Kidney (tissue), 14 donors: ENCODE data around the gene SCAPER. TPM values are rescaled to one million over a fixed set of nuclear protein-coding genes. Genes with fewer than 3 reads are reported as not detected.
"Not testable (repeated sequence)": the region's sequence is repeated elsewhere in the genome, so short reads cannot be mapped to it uniquely, and the experiment has no call there.

Source experiments
- DNase-seq, 5 donors: peaks; one replicate each; pipeline ENCODE4 v3.0.0-alpha.2; 2013 to 2020
- FAIRE-seq: peaks from 2 replicates; lab custom pipeline; 2012; peaks lifted over from hg19 to GRCh38; lab: Jason Lieb, UNC
- H3K27ac ChIP-seq, 2 donors: one replicate each; pipeline ENCODE4 v1.7.0; 2013; ENCODE audit warnings: low read depth in 2 of 2, low read length in 2 of 2, inconsistent platforms in 1 of 2
- H3K27me3 ChIP-seq: one replicate; pipeline ENCODE4 v1.7.1; 2013; ENCODE audit warnings: low read length, inconsistent platforms; ENCODE audit not compliant: control insufficient read depth, insufficient read depth
- H3K36me3 ChIP-seq, 3 donors: one replicate each; pipeline versions ENCODE4 v1.7.0 to v1.7.1; 2013; ENCODE audit warnings: low read length in 3 of 3, control low read depth in 1 of 3, inconsistent platforms in 1 of 3; ENCODE audit not compliant: insufficient read depth in 3 of 3, control insufficient read depth in 2 of 3
- H3K4me1 ChIP-seq, 3 donors: one replicate each; pipeline versions ENCODE4 v1.7.0 to v1.7.1; 2013; ENCODE audit warnings: low read length in 3 of 3, inconsistent platforms in 1 of 3, low read depth in 1 of 3; ENCODE audit not compliant: control insufficient read depth in 2 of 3, insufficient read depth in 2 of 3
- H3K4me3 ChIP-seq, 3 donors: one replicate each; pipeline versions ENCODE4 v1.7.0 to v1.8.1; 2013; ENCODE audit warnings: low read length in 3 of 3, control low read depth in 1 of 3, inconsistent platforms in 1 of 3
- H3K9ac ChIP-seq, 3 donors: one replicate each; pipeline versions ENCODE4 v1.7.0 to v1.7.1; 2013; ENCODE audit warnings: low read length in 3 of 3, control low read depth in 1 of 3, inconsistent platforms in 1 of 3
- H3K9me3 ChIP-seq, 3 donors: one replicate each; pipeline versions ENCODE4 v1.7.0 to v1.7.1; 2013; ENCODE audit warnings: low read length in 3 of 3, control low read depth in 1 of 3, inconsistent platforms in 1 of 3; ENCODE audit not compliant: control insufficient read depth in 2 of 3, insufficient read depth in 1 of 3
- CTCF ChIP-seq: IDR thresholded peaks from 3 replicates; pipeline ENCODE4 v1.5.1; 2012; ENCODE audit warnings: mild to moderate bottlenecking, moderate library complexity, borderline replicate concordance; ENCODE audit not compliant: insufficient read depth; ENCODE audit errors: extremely low read depth
- intact Hi-C: fragments of 100-400 bp; cut with DNase I; formaldehyde crosslinking; loops from one replicate; pipeline ENCODE4 v1.11.1; 2022
- polyA plus RNA-seq: library from polyadenylated mRNA; stranded (reverse); fragments of 350-450 nt; fragmentation: Illumina TruSeq; extraction: RNeasy Lipid Tissue Mini Kit (QIAGEN cat#74804); gene quantifications from one replicate; pipeline ENCODE4 v1.2.3, GENCODE V29; 2014; ENCODE audit warnings: low read depth, low replicate concordance; ENCODE audit not compliant: insufficient read depth
- total RNA-seq: library from RNA; stranded (reverse); fragmentation: NEBNext Ultra II Directional; extraction: Animal tissue kit (Norgen Biotek cat#: 25700); gene quantifications from one replicate; pipeline ENCODE4 v1.2.1, GENCODE V29; 2021
- donor health status: control.
- donor health status: control.
- donor health status: control.
- donor health status: control.
- donor health status: control.
- donor health status: DM: yes; HTN: yes; CAD: no.
- donor health status: Normal renal cell carcinoma (clear cell type).

The SCAPER gene
- total and polyA plus RNA-seq, 2 donors from 2014 or later, result 11.6 to 39.4 TPM

- Histone ChIP-seq H3K27me3 (no peaks in the 10 kb centered on the region), H3K9ac (no peak overlapping the region), H3K4me1 (no peaks in the 10 kb centered on the region), H3K4me3 (no peak overlapping the region), H3K27ac (no peak overlapping the region), H3K9me3 (no peaks in the 10 kb centered on the region), H3K36me3 (peaks cover 0 to 3% (median 0%) of the 10 kb centered on the region in 3 donors)
- intact Hi-C loops, result no loop called here
- no peak for FAIRE-seq
- DNase-seq, result no peak
- TF ChIP-seq CTCF, result no peak
Observed at GRCh38 chr15:76860201-76860600, 44.9 kb downstream of the SCAPER start.

DNA sequence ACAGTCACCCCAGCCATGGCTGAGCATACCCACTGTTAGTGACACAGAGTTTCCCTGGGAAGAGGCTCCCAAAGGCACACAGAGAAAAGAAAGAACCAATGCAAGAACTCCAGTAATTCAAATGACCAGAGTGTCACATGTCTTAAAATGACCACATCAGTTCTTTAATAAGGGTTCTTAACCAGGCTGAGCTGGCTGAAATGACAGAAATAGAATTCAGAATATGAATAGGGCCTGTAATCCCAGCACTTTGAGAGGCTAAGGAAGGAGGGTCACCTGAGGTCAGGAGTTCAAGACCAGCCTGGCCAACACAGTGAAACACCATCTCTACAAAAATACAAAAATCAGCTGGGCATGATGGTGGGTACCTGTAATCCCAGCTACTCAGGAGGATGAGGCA, 54.8 kb downstream of the SCAPER start:
- H3K27me3 ChIP-seq, H3K9ac ChIP-seq, intact Hi-C loops, FAIRE-seq, H3K36me3 ChIP-seq, H3K27ac ChIP-seq, H3K4me1 ChIP-seq, H3K4me3 ChIP-seq, DNase-seq: not testable (repeated sequence)
- H3K9me3 ChIP-seq, result peaks cover 0 to 12% (median 0%) of the 10 kb centered on the region in 3 donors

GRCh38 chr15:76846782-76847181, 58.4 kb downstream of the SCAPER start:
- no peak for FAIRE-seq
- Histone ChIP-seq H3K4me1 (no peaks in the 10 kb centered on the region), H3K27ac (no peak overlapping the region), H3K9me3 (peaks cover 0 to 5% (median 0%) of the 10 kb centered on the region in 3 donors), H3K9ac (no peak overlapping the region), H3K36me3 (peaks cover 0 to 7% (median 2%) of the 10 kb centered on the region in 3 donors), H3K27me3 (no peaks in the 10 kb centered on the region), H3K4me3 (no peak overlapping the region)
- intact Hi-C loops, result no loop called here
- TF ChIP-seq CTCF, result no peak
- no peak for DNase-seq

DNA sequence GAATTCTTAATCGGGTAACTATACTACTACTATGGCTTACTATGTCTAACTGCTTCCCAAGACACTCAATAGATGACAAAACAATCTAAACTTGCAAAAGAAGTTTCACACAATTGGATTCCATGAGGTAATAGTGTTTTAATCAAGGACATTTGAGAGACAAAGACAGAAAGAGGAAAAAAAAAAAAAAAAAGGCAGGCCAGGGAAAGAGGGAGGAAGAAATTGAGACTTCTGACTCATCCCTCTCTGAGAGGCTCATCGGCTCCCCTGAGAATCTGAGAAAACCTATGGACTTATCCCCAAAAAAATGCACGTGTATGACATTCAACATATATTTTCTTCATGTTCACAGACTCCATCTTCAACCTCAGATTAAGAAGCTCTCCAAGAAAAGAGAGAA, 61.0 kb downstream of the SCAPER start:
- H3K36me3 ChIP-seq, result no peaks in the 10 kb centered on the region
- H3K9ac ChIP-seq, result no peak overlapping the region
- no peak overlapping the region for H3K4me3 ChIP-seq
- no peaks in the 10 kb centered on the region for H3K4me1 ChIP-seq
- H3K9me3 ChIP-seq, result no peaks in the 10 kb centered on the region
- no peak overlapping the region for H3K27ac ChIP-seq
- no peaks in the 10 kb centered on the region for H3K27me3 ChIP-seq
- TF ChIP-seq CTCF, result no peak
- DNase-seq (no peak), FAIRE-seq (no peak)
- intact Hi-C loops, result no loop called here
